GM23338 (cell line): ENCODE data around the gene PRDM4. TPM values are rescaled to one million over a fixed set of nuclear protein-coding genes. Genes with fewer than 3 reads are reported as not detected.
"Not testable (repeated sequence)": the region's sequence is repeated elsewhere in the genome, so short reads cannot be mapped to it uniquely, and the experiment has no call there.

Source experiments
- ATAC-seq: fragments of 200-7000 bp; cut with Tn5 transposase; 3 replicates; pipeline ENCODE4 v1.9.1; 2020
- DNase-seq: peaks from one replicate; pipeline ENCODE4 v3.0.0-alpha.2; 2015; ENCODE audit warnings: low spot score
- H2AFZ ChIP-seq: fragments of 200-600 bp; sonication (generic); 2 replicates; pipeline ENCODE4 v1.8.0; 2016; ENCODE audit warnings: antibody characterized with exemption, mild to moderate bottlenecking, moderate library complexity
- H3F3A ChIP-seq: fragments of 200-600 bp; sonication (generic); replicated peaks from 2 replicates; pipeline ENCODE4 v1.8.0; 2017; ENCODE audit warnings: antibody characterized with exemption, mixed run types, low read depth
- H3K27ac ChIP-seq: fragments of 200-600 bp; sonication (generic); 2 replicates; pipeline ENCODE4 v1.6.1; 2016; ENCODE audit warnings: low read depth
- H3K27me3 ChIP-seq: fragments of 200-600 bp; sonication (generic); 2 replicates; pipeline ENCODE4 v1.8.0; 2016; ENCODE audit warnings: mild to moderate bottlenecking, mixed run types, moderate library complexity; ENCODE audit not compliant: insufficient read depth
- H3K36me3 ChIP-seq: fragments of 200-600 bp; sonication (generic); 2 replicates; pipeline ENCODE4 v1.8.0; 2016; ENCODE audit warnings: mild to moderate bottlenecking; ENCODE audit not compliant: insufficient read depth
- H3K4me1 ChIP-seq: fragments of 200-600 bp; sonication (generic); 2 replicates; pipeline ENCODE4 v1.8.0; 2016; ENCODE audit warnings: mild to moderate bottlenecking, moderate library complexity; ENCODE audit not compliant: insufficient read depth
- H3K4me2 ChIP-seq: fragments of 200-600 bp; sonication (generic); 2 replicates; pipeline ENCODE4 v1.7.1; 2017; ENCODE audit warnings: mixed run types
- H3K4me3 ChIP-seq: fragments of 200-600 bp; sonication (generic); 2 replicates; pipeline ENCODE4 v1.6.1; 2016; ENCODE audit warnings: mixed run types
- H3K79me2 ChIP-seq: fragments of 200-600 bp; sonication (generic); replicated peaks from 2 replicates; pipeline ENCODE4 v1.8.0; 2017; ENCODE audit warnings: mild to moderate bottlenecking; ENCODE audit not compliant: insufficient read depth
- H3K9me2 ChIP-seq: fragments of 200-600 bp; sonication (generic); 2 replicates; pipeline ENCODE4 v1.8.0; 2017; ENCODE audit not compliant: insufficient read depth
- H4K20me1 ChIP-seq: fragments of 200-600 bp; sonication (generic); replicated peaks from 2 replicates; pipeline ENCODE4 v1.8.0; 2017; ENCODE audit warnings: mild to moderate bottlenecking; ENCODE audit not compliant: insufficient read depth
- H3K27ac Mint-ChIP-seq: 2 replicates; pipeline ENCODE4 v1.8.0; 2020; ENCODE audit warnings: inconsistent platforms, mild to moderate bottlenecking, moderate library complexity, mixed read lengths
- H3K27me3 Mint-ChIP-seq: 3 replicates; pipeline ENCODE4 v1.8.0; 2022; ENCODE audit warnings: low read depth, mild to moderate bottlenecking, moderate library complexity, mixed read lengths, inconsistent platforms; ENCODE audit not compliant: insufficient read depth, poor library complexity
- H3K36me3 Mint-ChIP-seq: 3 replicates; pipeline ENCODE4 v1.8.0; 2021; ENCODE audit warnings: low read depth, mild to moderate bottlenecking, inconsistent platforms, moderate library complexity, mixed read lengths
- H3K4me1 Mint-ChIP-seq: 3 replicates; pipeline ENCODE4 v1.8.0; 2020; ENCODE audit warnings: mild to moderate bottlenecking, inconsistent platforms, mixed read lengths
- H3K4me3 Mint-ChIP-seq: 3 replicates; pipeline ENCODE4 v1.8.0; 2021; ENCODE audit warnings: moderate library complexity, mild to moderate bottlenecking, inconsistent platforms, mixed read lengths
- H3K9me3 Mint-ChIP-seq: 3 replicates; pipeline ENCODE4 v1.8.0; 2020; ENCODE audit warnings: moderate library complexity, mild to moderate bottlenecking, inconsistent platforms, mixed read lengths
- CREB1 ChIP-seq: fragments of 250-450 bp; sonication (Bioruptor Pico); IDR thresholded peaks from 2 replicates; pipeline ENCODE4 v1.5.0; 2020; ENCODE audit warnings: low read depth, mild to moderate bottlenecking, moderate library complexity
- CTCF ChIP-seq, 2 experiments: fragments of 200-600 bp in 1 of 2; sonication (generic) in 1 of 2; conservative IDR thresholded peaks; 2 replicates each; pipeline versions ENCODE4 v1.5.1 to v1.6.1; 2016 to 2017; ENCODE audit warnings: antibody characterized with exemption in 2 of 2, low read depth in 2 of 2, mild to moderate bottlenecking in 2 of 2, moderate library complexity in 1 of 2
- EZH2phosphoT487 ChIP-seq: fragments of 200-600 bp; sonication (generic); IDR thresholded peaks from one replicate; pipeline ENCODE4 v1.8.1; 2018; ENCODE audit warnings: antibody characterized with exemption; ENCODE audit not compliant: unreplicated experiment
- JUNB ChIP-seq: IDR thresholded peaks from one replicate; pipeline ENCODE4 v1.6.1; 2016; ENCODE audit warnings: antibody characterized with exemption; ENCODE audit not compliant: unreplicated experiment
- POLR2AphosphoS5 ChIP-seq: IDR thresholded peaks from 2 replicates; pipeline ENCODE4 v1.6.1; 2016; ENCODE audit warnings: antibody characterized with exemption, low read depth
- STAT1 ChIP-seq: IDR thresholded peaks from one replicate; pipeline ENCODE4 v1.6.1; 2016; ENCODE audit warnings: antibody characterized with exemption; ENCODE audit not compliant: unreplicated experiment
- ZNF114 ChIP-seq: fragments of 250-450 bp; sonication (Bioruptor Pico); IDR thresholded peaks from 2 replicates; pipeline ENCODE4 v1.5.0; 2020; ENCODE audit warnings: mild to moderate bottlenecking, moderate library complexity
- ZNF331 ChIP-seq: fragments of 250-450 bp; sonication (Bioruptor Pico); IDR thresholded peaks from 2 replicates; pipeline ENCODE4 v1.5.0; 2020; ENCODE audit warnings: low read depth, mild to moderate bottlenecking, moderate library complexity
- ZNF462 ChIP-seq: fragments of 250-450 bp; sonication (Bioruptor Pico); IDR thresholded peaks from 2 replicates; pipeline ENCODE4 v1.5.0; 2020; ENCODE audit warnings: mild to moderate bottlenecking, moderate library complexity
- polyA plus RNA-seq: library from polyadenylated mRNA; unstranded; fragments of >200 nt; fragmentation: Nextera tagmentation; extraction: Ambion mirVana; gene quantifications from 2 replicates; pipeline ENCODE4 v1.2.1, GENCODE V29; 2016
- total RNA-seq: library from RNA; depleted of rRNA; stranded (reverse); fragments of >200 nt; shearing (Covaris generic); gene quantifications from 2 replicates; pipeline ENCODE4 v1.2.3, GENCODE V29; 2014

The PRDM4 gene
- total and polyA plus RNA-seq, 2 experiments from 2014 or later = 4.9 to 17.1 TPM

GRCh38 chr12:107704041-107704440 lies 56.9 kb downstream of the PRDM4 start (continued):
- TF ChIP-seq ZNF462 (CRISPR knock-in tag) (no peak), STAT1 (no peak), POLR2AphosphoS5 (no peak), ZNF331 (CRISPR knock-in tag) (no peak), JUNB (no peak), CTCF (conservative IDR thresholded peaks at IDR 0.05; ENCODE audit: low read depth in 2 of 2) (no peak), CREB1 (CRISPR knock-in tag) (no peak), EZH2phosphoT487 (no peak), ZNF114 (CRISPR knock-in tag) (no peak)

GRCh38 chr12:107702106-107702505 lies 58.8 kb downstream of the PRDM4 start:
- H3K4me1 Mint-ChIP-seq = no peaks in the 10 kb centered on the region
- H2AFZ ChIP-seq = no peak overlapping the region
- no peak overlapping the region for H3K27ac Mint-ChIP-seq
- no peak for ATAC-seq
- peaks cover 97% of the 10 kb centered on the region for H3K36me3 Mint-ChIP-seq
- H3K27me3 ChIP-seq = no peaks in the 10 kb centered on the region
- H3K27me3 Mint-ChIP-seq = peaks cover 2% of the 10 kb centered on the region
- peaks cover 6% of the 10 kb centered on the region for H3K9me3 Mint-ChIP-seq
- no peaks in the 10 kb centered on the region for H3K4me1 ChIP-seq
- H3F3A ChIP-seq = no peaks in the 10 kb centered on the region
- no peak overlapping the region for H3K4me3 Mint-ChIP-seq
- H3K27ac ChIP-seq = no peak overlapping the region
- DNase-seq = no peak
- H3K4me3 ChIP-seq = no peak overlapping the region
- H3K79me2 ChIP-seq = peaks cover 4% of the 10 kb centered on the region; the same call in 1 of the 2 replicates
- H3K9me2 ChIP-seq = no peaks in the 10 kb centered on the region
- H3K36me3 ChIP-seq = peaks cover 82% of the 10 kb centered on the region
- H4K20me1 ChIP-seq = peaks cover 7% of the 10 kb centered on the region; the same call in 1 of the 2 replicates
- no peak for TF ChIP-seq CTCF (conservative IDR thresholded peaks at IDR 0.05; ENCODE audit: low read depth in 2 of 2)
- H3K4me2 ChIP-seq = no peak overlapping the region

DNA sequence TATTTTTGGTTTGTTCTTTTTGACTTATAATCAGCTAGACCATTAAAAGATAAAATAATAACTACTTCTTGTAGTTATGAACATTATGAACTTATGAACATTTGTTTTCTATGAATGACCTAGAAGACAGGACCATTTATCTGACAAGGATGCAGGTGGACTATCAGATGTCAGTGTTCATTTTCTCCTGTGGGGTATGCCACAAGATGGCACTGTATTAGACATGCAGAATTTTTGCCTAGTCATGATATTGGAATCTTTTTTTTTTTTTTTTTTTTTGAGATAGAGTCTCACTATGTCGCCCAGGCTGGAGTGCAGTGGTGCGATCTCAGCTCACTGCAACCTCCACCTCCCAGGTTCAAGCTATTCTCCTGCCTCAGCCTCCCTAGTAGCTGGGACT lies 65.2 kb downstream of the PRDM4 start:
- Histone ChIP-seq H4K20me1 (peaks cover 18% of the 10 kb centered on the region; the same call in 1 of the 2 replicates), H3K36me3 (peaks cover 88% of the 10 kb centered on the region)
- H3K9me3 Mint-ChIP-seq, ATAC-seq, H3K9me2 ChIP-seq, H3K27me3 ChIP-seq, H3F3A ChIP-seq, H3K4me1 ChIP-seq, H3K4me1 Mint-ChIP-seq, H3K27me3 Mint-ChIP-seq, H3K79me2 ChIP-seq, H2AFZ ChIP-seq, DNase-seq, H3K4me2 ChIP-seq, H3K27ac ChIP-seq, H3K4me3 Mint-ChIP-seq, H3K4me3 ChIP-seq: not testable (repeated sequence)
- Mint-ChIP-seq H3K36me3 (peaks cover 92% of the 10 kb centered on the region), H3K27ac (peak overlapping the region; percentile 85)
